ENCODE data around the gene MOB2. TPM values are rescaled to one million over a fixed set of nuclear protein-coding genes. Genes with fewer than 3 reads are reported as not detected.
A peak's percentile ranks its signal among the peaks of the same experiment; 100 is the strongest.

MOB2 gene
- polyA plus RNA-seq, 3 donors, result 22.1 to 44.1 (median 22.5) TPM

- Mint-ChIP-seq H3K36me3 (peaks cover 19 to 27% of the 10 kb centered on the region in 2 donors), H3K27me3 (ENCODE audit: low read depth in 3 of 3) (peaks cover 0 to 2% (median 0%) of the 10 kb centered on the region in 3 donors), H3K4me1 (peaks cover 2% of the 10 kb centered on the region), H3K9me3 (no peaks in the 10 kb centered on the region), H3K27ac (peak overlapping the region in 1 of 7 donors; percentile 50), H3K4me3 (no peak overlapping the region)
- TF ChIP-seq CTCF (IDR thresholded peaks at IDR 0.05), result no peak
- Histone ChIP-seq H3K4me3 (replicated peaks in 1 of 3; ENCODE audit: low read depth in 2 of 3, low read length in 3 of 3) (no peak overlapping the region), H3K27me3 (ENCODE audit: control insufficient read depth in 2 of 2, insufficient read depth in 2 of 2, low read length in 2 of 2) (no peaks in the 10 kb centered on the region), H3K36me3 (replicated peaks in 1 of 2; ENCODE audit: control insufficient read depth in 1 of 2, insufficient read depth in 2 of 2, low read length in 2 of 2) (peaks cover 17 to 21% of the 10 kb centered on the region in 2 donors), H3K4me1 (ENCODE audit: control insufficient read depth in 1 of 2, insufficient read depth in 2 of 2, low read length in 2 of 2) (peaks cover under 1 to 2% of the 10 kb centered on the region in 2 donors), H3K79me2 (ENCODE audit: insufficient read depth, low read length) (peaks cover 33% of the 10 kb centered on the region), H4K20me1 (ENCODE audit: insufficient read depth, low read length) (peaks cover 100% of the 10 kb centered on the region), H3K9ac (ENCODE audit: insufficient read depth, low read length, poor library complexity, severe bottlenecking) (no peak overlapping the region), H2AFZ (ENCODE audit: insufficient read depth, low read depth, low read length, poor library complexity, severe bottlenecking) (no peak overlapping the region), H3K9me3 (replicated peaks in 1 of 2; ENCODE audit: control insufficient read depth in 1 of 2, insufficient read depth in 1 of 2, low read length in 2 of 2) (no peaks in the 10 kb centered on the region), H3K27ac (ENCODE audit: low read depth in 1 of 2, low read length in 2 of 2) (no peak overlapping the region), H3K4me2 (replicated peaks; ENCODE audit: extremely low read depth, low read length, poor library complexity, severe bottlenecking) (no peak overlapping the region)
- no peak for DNase-seq
- intact Hi-C loops (cut with micrococcal nuclease), result no loop called here
- 96% methylated on average over 14 of the region's 17 CpGs for WGBS (ENCODE audit: insufficient coverage)
Observed at GRCh38 chr11:1484061-1484671, 2.4 kb downstream of the MOB2 start.

- Histone ChIP-seq H3K27ac (ENCODE audit: low read depth in 1 of 2, low read length in 2 of 2) (no peak overlapping the region), H3K79me2 (ENCODE audit: insufficient read depth, low read length) (peaks cover 26% of the 10 kb centered on the region), H2AFZ (ENCODE audit: insufficient read depth, low read depth, low read length, poor library complexity, severe bottlenecking) (no peak overlapping the region), H3K36me3 (replicated peaks in 1 of 2; ENCODE audit: control insufficient read depth in 1 of 2, insufficient read depth in 2 of 2, low read length in 2 of 2) (peaks cover 22 to 23% of the 10 kb centered on the region in 2 donors), H3K9ac (ENCODE audit: insufficient read depth, low read length, poor library complexity, severe bottlenecking) (no peak overlapping the region), H4K20me1 (ENCODE audit: insufficient read depth, low read length) (peaks cover 100% of the 10 kb centered on the region), H3K4me1 (ENCODE audit: control insufficient read depth in 1 of 2, insufficient read depth in 2 of 2, low read length in 2 of 2) (peaks cover 7 to 9% of the 10 kb centered on the region in 2 donors), H3K27me3 (ENCODE audit: control insufficient read depth in 2 of 2, insufficient read depth in 2 of 2, low read length in 2 of 2) (no peaks in the 10 kb centered on the region), H3K9me3 (replicated peaks in 1 of 2; ENCODE audit: control insufficient read depth in 1 of 2, insufficient read depth in 1 of 2, low read length in 2 of 2) (no peaks in the 10 kb centered on the region), H3K4me3 (replicated peaks in 1 of 3; ENCODE audit: low read depth in 2 of 3, low read length in 3 of 3) (no peak overlapping the region), H3K4me2 (replicated peaks; ENCODE audit: extremely low read depth, low read length, poor library complexity, severe bottlenecking) (no peak overlapping the region)
- whole genome bisulfite sequencing (ENCODE audit: insufficient coverage), result 85% methylated on average over 3 of the region's 6 CpGs
- Mint-ChIP-seq H3K36me3 (peaks cover 25 to 33% of the 10 kb centered on the region in 2 donors), H3K27ac (peak overlapping the region in 2 of 7 donors; percentile 26 to 50), H3K4me1 (peaks cover 8% of the 10 kb centered on the region), H3K27me3 (ENCODE audit: low read depth in 3 of 3) (peaks cover 0 to 2% (median 0%) of the 10 kb centered on the region in 3 donors), H3K9me3 (no peaks in the 10 kb centered on the region), H3K4me3 (no peak overlapping the region)
- intact Hi-C loops (cut with micrococcal nuclease), result no loop called here
- no peak for DNase-seq
- no peak for TF ChIP-seq CTCF (IDR thresholded peaks at IDR 0.05)
Observed at GRCh38 chr11:1483445-1483961, 3.1 kb downstream of the MOB2 start.

Data from CD14-positive monocyte (primary cell).